GM12875 (cell line): ENCODE measurements around the gene FYCO1.

ENCODE experiments used
- H3K4me3 ChIP-seq: one replicate; pipeline ENCODE4 v1.5.1; 2011; ENCODE audit warnings: low read depth, low read length, control low read depth
- CTCF ChIP-seq: IDR thresholded peaks from 2 replicates; pipeline ENCODE4 v1.5.1; 2011; ENCODE audit warnings: low read depth, mild to moderate bottlenecking, control low read depth, inconsistent platforms, low read length, moderate library complexity, borderline replicate concordance; ENCODE audit not compliant: insufficient read depth

FYCO1 gene

DNA sequence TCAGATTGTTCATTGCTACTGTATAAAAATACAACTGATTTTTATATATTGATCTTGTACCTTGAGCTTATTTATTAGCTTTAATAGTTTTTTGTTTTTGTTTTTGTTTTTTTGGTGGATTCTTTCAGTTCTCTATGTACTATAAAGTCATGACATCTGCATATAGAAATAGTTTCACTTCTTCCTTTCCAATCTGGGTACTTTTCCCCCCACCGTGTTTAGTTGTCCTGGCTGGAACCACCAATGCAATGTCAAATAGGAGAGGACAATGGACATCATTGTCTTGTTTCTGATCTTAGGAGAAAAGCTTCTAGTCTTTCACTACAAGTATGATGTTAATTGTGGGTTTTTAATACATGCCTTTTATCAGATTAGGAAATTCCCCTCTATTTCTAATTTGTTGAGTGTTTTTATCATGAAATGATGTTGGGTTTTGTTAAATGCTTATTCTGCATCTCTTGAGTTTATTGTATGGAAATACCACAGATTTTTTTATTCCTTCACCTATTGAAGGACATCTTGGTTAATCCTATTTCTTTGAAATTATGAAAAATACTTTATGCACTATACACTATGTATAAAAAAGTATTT lies 34.4 kb upstream of the FYCO1 start:
- TF ChIP-seq CTCF: no peak
- no peak overlapping the region for H3K4me3 ChIP-seq

DNA sequence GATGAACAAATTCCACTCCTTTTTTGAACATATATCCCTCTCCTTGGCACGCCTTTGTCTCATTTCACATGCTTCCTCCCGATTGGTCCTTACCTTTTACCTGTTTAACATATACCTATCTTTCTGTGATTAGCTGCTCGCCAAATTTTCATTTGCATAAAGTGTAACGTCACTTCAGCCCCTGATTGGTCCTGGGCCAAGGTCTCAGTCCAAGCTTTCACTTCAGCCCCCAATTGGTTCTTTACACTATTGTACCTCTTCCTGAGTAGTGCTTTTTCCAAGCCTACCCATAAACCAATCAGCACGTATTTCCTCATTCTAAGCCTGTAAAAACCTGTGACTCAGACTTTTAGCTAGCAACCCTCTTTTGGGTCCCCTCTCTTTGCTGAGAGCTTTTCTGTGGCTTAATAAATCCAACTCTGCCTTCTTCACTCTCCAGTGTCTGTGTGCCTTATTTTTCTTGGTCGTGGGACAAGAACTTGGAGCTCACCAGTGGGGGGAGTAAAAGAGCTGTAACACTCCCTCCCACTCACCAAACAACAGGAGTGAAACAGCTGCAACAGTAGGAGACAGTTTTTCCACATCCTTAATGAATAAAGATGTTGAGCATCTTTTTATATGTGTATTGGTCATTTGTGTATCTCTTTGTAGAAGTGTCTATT lies 32.2 kb upstream of the FYCO1 start:
- H3K4me3 ChIP-seq: no peak overlapping the region
- TF ChIP-seq CTCF: no peak

DNA sequence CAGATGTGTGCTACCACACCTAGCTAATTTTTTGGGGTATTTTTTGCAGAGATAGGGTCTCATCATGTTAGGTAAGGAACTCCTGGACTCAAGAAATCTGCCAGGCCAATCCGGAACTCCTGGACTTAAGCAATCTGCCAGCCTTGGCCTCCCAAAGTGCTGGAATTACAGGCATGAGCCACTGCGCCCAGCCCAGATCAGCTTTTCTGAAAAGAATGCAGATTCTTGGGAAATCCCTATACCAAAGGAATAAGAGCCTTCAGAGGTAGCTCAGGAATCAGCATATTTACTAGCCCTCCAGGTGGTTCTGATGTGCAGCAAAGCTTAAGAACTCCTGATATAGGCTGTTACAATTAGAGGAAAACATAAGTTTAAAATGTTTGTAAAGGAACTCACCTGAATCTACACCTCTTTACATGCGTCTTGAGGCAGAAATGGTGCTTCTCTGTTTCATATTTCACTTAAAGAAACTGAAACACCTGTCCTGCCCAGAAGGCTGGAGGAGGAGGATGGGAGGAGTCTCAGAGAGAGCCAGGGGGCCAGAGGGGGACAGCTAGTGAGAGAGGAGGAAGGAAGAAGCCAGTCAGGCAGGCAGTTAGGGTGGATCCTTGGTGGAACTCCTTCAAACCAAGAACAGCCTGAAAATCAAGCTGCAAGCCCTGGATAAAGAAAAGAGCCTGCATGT lies 31.5 kb upstream of the FYCO1 start, which contains the start of gene XCR1:
TSS of gene XCR1 (minus strand) at position 463 of the 685 bp plus-strand sequence. CDS start 5,536 bp downstream, outside the sequence.
- H3K4me3 ChIP-seq: no peak within 1 kb of the TSS
- TF ChIP-seq CTCF: no peak

- no peak for TF ChIP-seq CTCF
These were observed 29.5 kb upstream of the FYCO1 start for GRCh38 chr3:46025139-46025538.

DNA sequence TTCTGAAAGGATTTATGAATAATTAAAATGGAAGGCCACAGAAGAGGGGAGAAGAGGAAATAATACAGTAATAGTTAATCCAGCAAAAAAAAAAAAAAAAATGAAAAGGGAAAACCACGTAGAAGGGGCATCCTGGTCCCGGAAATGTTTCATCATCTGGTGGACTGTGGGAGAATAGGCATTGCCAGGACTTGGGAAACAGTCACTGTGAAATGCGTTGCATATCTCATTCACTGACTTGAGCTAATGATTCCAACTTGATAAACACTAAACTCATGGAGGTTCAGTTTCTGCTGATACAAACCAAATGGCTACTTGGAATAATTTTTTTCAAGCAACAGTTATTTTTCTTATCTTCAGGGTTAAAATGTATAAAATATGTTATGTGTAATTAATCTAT lies 28.5 kb upstream of the FYCO1 start:
- no peak for TF ChIP-seq CTCF
- no peak overlapping the region for H3K4me3 ChIP-seq

More at GRCh38 chr3:46025139-46025538, 29.5 kb upstream of the FYCO1 start:
- H3K4me3 ChIP-seq: no peak overlapping the region

DNA sequence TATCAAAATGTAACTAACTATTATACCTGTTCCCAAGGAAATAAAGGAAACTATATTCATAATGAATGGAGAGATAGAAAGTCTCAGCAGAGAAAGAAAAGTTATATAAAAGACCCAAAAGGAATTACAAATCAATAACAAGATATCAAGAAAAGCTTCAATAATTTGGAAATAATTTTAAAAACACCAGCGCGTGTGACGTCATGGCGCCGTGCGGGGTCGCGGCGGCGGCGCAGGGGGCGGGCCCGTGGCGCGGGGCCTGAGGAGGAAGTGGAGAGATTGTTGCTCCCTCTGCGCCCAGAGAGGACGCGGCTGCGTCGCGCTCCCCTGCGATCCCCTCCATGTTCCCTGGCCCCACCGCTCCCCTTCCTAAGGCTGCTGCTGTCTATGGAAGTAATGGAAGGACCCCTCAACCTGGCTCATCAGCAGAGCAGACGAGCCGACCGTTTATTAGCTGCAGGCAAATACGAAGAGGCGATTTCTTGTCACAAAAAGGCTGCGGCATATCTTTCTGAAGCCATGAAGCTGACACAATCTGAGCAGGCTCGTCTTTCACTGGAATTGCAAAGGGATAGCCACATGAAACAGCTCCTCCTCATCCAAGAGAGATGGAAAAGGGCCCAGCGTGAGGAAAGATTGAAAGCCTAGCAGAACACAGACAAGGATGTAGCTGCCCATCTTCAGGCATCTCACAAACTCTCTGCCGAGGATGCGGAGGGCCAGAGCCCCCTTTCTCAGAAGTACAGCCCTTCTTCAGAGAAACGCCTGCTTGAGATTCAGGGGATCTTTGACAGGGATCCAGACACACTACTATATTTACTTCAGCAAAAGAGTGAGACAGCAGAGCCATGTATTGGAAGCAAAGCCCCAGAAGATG lies 27.5 kb upstream of the FYCO1 start:
- no peak overlapping the region for H3K4me3 ChIP-seq
- TF ChIP-seq CTCF: no peak
